K562 treated with DMSO at 1 percent for 48 hours (cell line): ENCODE results near the gene TWF1. TPM values are rescaled to one million over a fixed set of nuclear protein-coding genes. Genes with fewer than 3 reads are reported as not detected.

ENCODE experiments used
- total RNA-seq: library from RNA; unstranded; fragments of 300-600 nt; gene quantifications from 2 replicates; pipeline ENCODE4 v1.2.3, GENCODE V29; 2022; ENCODE audit warnings: low replicate concordance; ENCODE audit errors: extremely low read depth

The TWF1 gene
- total RNA-seq: not detected in 2 replicates

DNA sequence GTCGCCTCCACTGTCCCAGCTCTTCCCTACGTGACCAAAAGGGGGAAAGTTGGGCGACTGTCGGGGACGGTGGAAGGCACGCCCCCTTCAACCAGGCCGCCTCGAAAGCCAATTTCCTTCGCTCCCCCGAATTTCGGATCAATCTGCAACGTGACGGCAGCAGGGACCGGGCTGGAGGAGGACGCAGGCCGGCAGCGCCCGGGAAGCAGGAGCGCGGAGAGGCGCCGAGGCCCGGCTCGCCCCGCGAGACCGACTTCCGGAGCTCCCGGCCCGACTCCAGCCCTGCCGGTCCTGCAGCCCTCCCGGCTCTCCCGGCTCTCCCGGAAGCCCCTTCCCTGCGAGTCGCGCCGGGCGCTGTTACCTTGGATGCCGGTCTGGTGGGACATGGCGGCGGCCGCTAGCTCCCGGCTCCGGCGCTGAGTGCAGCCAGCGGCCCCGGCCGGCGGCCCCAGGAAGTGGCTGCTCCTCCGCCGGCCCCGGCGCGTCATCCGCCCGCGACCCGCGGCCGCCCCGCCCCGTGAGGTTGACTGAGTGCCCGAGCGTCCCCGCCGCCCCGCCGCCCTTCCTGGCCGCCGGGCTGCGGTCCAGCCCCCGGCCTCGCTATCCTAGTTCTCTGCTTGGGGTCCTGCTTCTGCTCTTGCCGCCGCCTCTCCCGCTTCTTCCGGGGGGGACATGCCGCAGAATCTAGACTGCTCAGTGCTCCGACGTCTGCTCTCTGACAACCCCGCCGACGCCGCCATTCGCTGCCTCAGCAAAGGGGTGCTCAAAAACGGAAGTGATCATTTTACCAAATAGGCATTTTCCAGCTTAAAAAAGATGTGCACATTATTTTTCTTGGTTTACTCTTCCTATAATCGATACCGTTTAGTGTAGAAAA lies at the start of gene TWF1:
TSS of gene TWF1 (minus strand) at position 458 of the 877 bp plus-strand sequence. CDS start at position 386, 72 bp downstream.

DNA sequence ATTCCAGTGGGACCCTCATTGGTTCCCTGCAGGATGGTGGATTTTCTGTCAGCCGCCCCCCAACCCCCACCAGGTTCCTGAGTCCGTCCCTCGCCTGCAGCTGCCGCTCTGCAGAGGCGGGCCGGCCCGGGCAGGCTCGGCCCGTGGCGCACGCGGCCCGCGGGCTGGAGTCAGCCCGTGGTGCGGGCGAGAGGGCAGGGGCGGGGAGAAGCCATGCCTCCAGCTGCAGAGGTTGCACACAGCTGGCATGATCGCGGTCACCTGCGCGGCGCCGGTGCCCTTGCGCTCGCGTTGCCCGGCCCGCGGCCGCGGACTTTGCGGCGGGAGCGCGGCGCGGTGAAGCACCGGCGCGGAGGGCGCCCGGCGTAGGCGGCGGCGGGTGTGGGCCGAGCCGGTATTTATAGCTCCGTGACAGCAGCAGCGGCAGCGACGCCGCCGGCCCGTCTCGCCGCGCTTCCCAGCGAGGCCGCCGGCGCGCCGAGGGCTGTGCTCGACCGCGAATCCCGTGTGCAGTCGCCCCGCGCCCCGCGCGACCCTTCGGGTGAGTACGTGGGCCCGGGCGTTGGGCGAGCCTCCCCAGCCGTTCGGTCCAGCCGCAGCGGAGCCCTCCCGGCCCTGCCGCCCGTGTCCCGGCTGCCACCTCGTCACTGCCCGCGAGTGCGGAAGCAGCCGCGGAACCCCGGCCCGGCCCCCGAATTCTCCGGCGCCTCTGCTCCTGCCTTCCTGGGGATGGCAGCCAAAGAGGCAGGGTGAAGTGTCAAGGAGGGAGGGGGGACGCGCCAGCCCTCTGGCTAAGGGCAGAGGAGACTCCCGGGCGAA lies 29.7 kb upstream of the TWF1 start, which contains the start of gene TMEM117:
TSS of gene TMEM117 (plus strand) at position 426 of the 819 bp plus-strand sequence.

DNA sequence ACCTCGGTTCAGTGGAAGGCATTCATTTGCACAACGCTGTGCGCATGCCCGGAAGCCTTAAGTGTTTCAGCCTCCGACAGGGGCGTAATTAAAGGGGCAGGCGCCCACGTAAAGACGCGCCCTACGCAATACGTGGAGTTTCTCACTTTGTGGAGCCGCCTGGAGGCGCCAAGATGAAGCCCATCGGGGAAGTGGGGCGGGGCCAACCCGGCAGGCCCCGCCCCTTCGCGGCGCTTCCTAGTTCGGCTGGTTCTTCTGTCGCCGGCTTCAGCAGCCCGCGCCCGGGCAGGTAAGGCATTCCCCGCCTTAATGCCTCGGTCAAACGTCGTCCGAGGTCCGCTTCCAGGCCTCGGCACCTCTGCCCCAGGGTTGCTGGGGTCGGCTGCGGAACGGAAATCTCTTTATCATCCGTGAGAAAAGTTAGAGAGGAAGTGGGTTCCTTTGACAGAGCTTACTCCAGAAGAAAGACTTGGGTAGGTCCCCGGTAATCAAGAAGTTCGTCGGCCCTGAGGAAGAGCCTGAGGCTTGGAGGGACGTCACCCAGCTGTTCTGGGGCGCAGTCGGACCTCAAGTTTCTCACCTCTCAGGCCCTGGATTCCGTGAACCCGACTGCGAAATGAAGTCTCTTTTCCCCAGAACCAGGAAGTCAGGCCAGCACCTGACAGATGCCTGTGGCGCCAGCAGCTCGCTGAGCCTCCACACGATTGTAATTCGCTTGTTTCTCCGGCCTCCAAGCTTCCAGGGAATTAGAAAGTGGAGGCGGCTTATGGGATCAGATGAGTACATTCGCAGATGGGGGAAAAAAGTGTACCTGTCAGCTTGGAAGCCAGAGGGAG lies 47.2 kb downstream of the TWF1 start, which contains the start of the genes IRAK4 and PUS7L:
TSS of gene IRAK4 (plus strand) at position 224 of the 836 bp plus-strand sequence. CDS start 9,161 bp downstream, outside the sequence.
TSS of gene PUS7L (minus strand) at position 63 of the 836 bp plus-strand sequence. CDS start 3,545 bp downstream, outside the sequence.

Other genes with a start within 250 kb of the TWF1 start
- gene PUS7L, start 47.5 kb downstream of the TWF1 start, total RNA-seq: not detected in 2 replicates
- not detected in 2 replicates for gene IRAK4, start 47.4 kb downstream of the TWF1 start, total RNA-seq
- gene TMEM117, start 29.8 kb upstream of the TWF1 start, total RNA-seq: not detected in 2 replicates